HG03469 (cell line): ENCODE data around the gene GDPD5.

ENCODE experiments used
- ATAC-seq: cut with Tn5 transposase; IDR thresholded peaks from one replicate; pipeline ENCODE4 v1.9.1; 2021; ENCODE audit warnings: mild to moderate bottlenecking, moderate library complexity, moderate number of reproducible peaks; ENCODE audit not compliant: unreplicated experiment

GDPD5 gene

DNA sequence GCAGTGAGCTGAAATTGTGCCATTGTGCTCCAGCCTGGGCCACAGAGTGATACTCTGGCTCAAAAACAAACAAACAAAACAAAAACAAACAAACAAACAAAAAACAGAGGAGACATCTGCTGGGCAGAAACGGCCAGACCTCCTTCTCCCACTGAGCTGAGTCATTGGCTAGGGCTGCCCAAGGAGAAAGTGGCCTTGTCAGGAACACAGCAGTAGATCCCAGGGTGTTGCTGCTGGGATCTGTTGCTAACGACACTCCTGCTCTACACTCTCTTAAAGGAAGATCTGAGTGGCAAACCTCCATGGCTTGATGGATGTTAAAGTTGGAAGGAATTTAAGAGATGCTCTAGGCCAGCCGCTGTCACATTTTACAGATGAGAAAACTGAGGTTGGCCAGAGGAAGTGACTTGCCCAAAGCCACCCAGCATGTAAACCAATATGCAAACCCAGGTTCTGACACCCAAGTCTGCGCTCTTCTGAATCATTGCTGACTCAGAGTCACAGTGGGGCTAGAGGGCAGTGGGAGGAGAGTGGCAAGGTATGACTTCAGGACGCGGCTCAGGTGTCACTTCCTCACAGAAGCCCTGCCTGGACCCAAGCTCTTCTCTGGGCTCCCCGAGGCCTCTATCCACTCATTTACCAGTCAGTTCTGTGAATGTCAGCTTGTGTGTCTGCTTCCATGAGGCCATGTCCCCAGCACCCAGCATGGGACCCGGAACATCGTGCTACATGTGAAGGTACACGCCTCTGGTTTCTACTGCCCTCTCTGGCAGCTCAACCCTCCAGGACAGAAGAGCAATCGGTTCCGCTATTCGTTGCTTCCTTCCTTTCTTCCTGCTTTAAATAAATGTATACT lies 11.3 kb upstream of the GDPD5 start:
- peak; percentile 68 for ATAC-seq

GRCh38 chr11:75535071-75535470 lies 9.3 kb upstream of the GDPD5 start:
- ATAC-seq = no peak

DNA sequence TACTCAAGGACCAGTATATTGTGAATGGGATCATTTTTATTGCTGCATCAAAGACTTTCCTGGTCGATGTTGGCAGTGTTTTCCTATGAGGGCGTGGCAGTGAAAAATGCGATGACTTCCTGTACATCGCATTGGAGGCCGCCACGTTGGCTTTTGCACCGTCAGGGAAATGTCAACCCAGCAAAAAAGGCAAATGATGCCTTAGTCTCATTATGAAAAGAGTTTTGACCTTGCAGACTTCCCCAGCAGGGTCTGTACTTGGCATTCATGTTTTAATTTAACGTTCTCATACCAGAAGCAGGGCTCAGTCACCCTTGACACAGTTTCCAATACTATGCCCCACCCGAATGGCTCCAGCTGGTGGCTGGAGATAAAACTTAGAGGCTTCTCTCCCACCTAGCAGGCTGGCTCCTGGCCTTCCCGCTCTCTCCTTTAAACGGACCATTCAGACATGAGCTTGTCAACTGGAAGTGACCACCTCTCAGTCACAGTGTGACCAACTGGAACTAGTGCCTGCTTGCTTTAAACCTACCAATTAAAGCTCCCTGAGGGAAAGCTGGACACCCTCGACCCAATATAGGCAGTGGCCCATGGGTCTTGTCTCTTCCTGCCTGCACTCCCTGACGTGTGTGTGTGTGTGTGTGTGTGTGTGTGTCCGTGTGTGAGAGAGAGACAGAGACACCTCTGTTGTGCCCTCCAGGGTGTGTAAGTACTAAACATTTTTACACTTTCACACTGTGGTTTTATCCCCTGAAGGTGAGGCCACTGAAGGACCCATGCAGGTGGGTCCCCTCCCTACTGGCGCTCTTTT lies 8.7 kb upstream of the GDPD5 start:
- no peak for ATAC-seq

GRCh38 chr11:75533896-75534258 lies 8.1 kb upstream of the GDPD5 start:
- ATAC-seq = no peak

DNA sequence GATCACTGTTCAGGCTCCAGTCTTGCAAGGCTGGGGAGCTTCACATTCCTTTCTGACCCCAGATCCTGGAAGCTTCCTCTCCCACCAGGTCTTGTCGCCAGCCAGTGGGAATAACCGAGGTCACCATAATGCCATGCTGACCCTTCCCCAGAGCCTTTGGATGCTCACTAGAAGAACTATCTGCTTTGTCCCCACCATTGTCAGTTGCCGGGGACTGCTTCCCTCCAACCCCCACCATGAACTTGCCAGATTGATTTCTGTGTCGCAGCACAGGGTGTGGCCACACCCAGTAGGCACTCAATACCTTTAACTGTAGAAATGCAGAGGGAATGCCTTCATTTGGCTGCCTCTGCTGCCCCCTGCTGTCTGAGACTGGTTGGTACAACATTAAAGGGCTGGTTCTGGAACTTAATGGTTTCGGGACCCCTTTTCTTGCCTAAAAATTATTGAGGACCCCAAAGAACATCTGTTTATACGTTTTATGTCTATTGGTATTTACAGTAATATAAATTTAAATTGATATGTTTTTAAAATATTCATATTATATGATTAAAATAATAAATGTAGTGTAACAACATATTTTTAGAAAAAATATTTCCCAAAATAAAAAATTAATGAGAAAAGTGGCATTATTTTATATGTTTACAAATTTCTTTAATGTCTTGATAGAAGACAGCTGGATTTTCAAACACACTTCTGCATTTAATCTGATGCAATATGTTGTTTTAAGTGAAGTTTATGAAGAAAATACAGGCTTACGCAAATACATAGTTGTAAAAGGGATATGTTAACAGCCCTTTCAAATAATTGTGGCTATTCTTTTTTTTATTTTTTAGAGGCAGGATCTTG lies 6.7 kb upstream of the GDPD5 start:
- no peak for ATAC-seq

DNA sequence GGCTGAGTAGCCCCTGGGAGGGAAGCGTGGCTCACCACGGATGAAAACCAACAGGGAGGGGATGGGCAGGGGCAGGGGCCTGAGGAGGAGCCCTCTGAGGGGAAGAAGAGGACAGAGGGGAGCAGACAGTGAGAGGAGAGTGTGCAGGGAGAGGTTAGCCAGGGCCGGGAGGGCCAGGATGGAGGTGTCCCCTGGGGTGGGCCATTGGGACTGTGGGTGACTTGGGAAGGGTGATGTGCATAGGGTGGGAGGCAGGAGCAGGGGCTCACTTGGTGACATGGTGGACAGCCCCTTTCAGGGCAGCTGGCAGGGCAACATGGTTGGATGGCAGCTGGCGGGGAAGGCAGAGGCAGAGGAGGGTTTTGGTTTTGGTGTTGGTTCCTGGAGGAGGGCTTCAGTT lies 5.6 kb upstream of the GDPD5 start:
- ATAC-seq = no peak

DNA sequence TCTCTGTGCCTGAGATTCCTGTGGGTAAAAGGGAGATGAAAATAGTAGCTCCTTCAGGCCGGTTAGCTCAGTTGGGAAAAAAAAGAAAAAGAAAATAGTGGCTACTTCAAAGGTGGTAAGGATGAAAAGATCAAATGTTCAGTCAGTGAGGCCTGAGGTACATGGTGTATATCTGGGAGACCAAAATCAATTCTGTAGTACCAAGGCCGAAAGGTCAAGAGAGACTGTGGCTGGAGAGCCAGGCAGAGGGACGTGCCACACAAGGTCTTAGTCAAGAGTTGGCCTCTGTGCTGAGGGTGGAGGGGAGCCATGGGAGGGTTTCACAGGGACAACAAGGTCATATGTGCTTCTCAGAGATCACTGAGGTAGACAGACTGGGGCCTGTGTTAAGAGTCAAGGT lies 4.8 kb upstream of the GDPD5 start:
- no peak for ATAC-seq

- no peak for ATAC-seq
Observed at GRCh38 chr11:75527938-75528735, 2.4 kb upstream of the GDPD5 start.

GRCh38 chr11:75527130-75527529 lies 1.4 kb upstream of the GDPD5 start:
- ATAC-seq = no peak

DNA sequence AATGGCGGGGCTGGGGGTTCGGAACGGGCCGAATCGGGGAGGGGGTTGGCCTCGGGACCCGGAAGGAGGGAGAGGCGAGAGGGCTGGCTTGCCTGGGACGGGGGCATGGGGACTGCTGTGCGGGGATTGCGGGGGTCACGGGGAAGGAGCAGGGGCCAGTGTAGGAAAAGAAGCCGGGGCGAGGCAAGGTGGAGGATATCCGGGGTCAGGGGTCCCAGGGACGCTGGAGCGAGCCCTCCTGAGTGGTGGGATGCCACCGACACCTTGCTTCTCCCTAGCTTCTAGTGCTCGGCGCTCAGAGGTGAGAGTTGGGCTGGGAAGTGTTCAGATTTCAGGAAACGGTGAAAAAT lies 426 bp upstream of the GDPD5 start:
- ATAC-seq = no peak

DNA sequence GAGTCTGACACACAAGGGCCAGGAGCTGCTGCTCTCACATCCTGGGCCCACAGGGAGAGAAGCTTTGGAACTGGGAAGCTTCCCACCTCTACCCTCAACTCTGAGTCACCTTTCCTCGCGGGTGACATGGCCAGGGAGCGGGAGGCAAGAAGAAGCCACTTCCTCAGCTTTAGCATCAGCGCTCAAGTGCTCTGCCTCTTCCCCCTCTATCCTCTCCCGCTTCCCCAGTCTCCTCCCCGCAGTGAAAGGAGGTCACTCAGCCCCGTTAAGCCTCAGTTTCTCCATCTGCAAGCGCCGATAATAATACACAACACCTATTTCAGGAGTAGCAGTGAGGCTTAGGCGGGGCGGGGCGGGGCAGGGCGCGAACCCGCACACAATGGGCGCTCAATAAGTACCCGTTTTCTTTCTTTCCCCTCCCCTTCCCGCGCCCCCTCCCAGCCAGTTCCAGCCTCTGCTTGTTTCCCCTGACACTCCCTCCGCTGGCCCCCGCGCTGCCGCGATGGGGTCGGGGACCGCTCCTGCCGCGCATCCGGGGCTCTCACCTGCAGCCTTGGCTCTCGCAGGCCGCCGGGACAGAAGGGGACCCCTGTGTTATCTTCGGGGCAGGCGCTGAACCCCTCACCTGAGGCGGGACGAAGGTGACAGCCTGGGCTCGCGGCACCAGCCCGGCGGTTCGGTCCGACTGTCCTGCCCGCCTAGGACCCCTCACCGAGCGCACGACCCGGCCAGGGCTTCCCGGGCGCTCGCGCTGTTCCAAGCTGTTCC lies 892 bp downstream of the GDPD5 start:
- ATAC-seq = no peak

- no peak for ATAC-seq
Observed at GRCh38 chr11:75523811-75524664, 1.7 kb downstream of the GDPD5 start.

GRCh38 chr11:75523189-75523588 lies 2.6 kb downstream of the GDPD5 start:
- no peak for ATAC-seq

DNA sequence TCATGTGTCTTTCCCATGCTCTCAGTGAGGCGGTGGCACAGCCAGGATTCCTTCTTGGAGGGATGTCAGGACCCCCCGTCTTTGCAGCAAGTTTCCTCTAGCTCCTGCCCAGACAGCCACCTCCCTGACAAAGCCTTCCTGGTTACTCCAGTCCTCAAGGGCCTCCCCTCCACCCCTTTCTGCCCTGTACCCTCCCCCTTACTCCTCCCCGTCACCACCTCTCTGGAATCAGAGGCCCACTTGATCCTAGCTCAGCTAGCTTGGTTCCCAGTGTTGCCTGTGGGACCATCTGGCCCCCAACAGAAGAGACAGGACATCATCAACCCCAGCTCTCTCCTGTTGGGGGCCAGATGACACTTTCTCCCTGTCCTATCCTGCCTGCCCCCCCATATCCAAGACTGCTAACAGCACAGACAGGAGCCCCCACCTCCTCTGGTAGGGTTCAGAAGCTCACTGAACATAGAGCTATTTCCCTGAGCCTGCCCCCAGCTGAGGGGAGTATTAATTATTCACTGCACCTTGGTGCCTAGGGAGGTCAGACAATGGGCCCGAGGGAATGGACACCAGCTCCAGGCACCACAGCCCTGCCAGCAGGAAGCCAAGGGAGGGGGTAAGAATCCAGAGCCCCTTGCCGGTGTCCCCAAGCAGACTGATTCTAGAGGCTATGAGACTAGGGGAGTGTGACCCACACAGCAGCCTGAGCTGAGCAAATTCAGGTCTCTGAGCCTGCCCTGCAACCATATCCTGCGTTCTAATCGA lies 3.3 kb downstream of the GDPD5 start:
- no peak for ATAC-seq

GRCh38 chr11:75520688-75521087 lies 5.1 kb downstream of the GDPD5 start:
- no peak for ATAC-seq

- ATAC-seq = no peak
Observed at GRCh38 chr11:75518771-75519653, 6.7 kb downstream of the GDPD5 start.

GRCh38 chr11:75518204-75518549 lies 7.6 kb downstream of the GDPD5 start:
- ATAC-seq = no peak
